AG09309 (cell line): Measurements from ENCODE around the gene ZSCAN4.
A peak's percentile ranks its signal among the peaks of the same experiment; 100 is the strongest.

Experiments used
- DNase-seq: peaks from one replicate; pipeline ENCODE4 v3.0.0-alpha.2; 2010; ENCODE audit warnings: low read depth
- H3K4me3 ChIP-seq: 2 replicates; pipeline ENCODE4 v1.5.1; 2011; ENCODE audit warnings: mild to moderate bottlenecking, low read depth, low read length, moderate library complexity; ENCODE audit not compliant: control insufficient read depth
- CTCF ChIP-seq: IDR thresholded peaks from 2 replicates; pipeline ENCODE4 v1.5.1; 2011; ENCODE audit warnings: mild to moderate bottlenecking, low read depth, low read length, inconsistent platforms; ENCODE audit not compliant: insufficient read depth, control insufficient read depth; ENCODE audit errors: missing control alignments

Gene ZSCAN4

GRCh38 chr19:57641715-57642234, 27.0 kb upstream of the ZSCAN4 start:
- no peak for TF ChIP-seq CTCF
- no peak for DNase-seq
- H3K4me3 ChIP-seq: no peak overlapping the region

DNA sequence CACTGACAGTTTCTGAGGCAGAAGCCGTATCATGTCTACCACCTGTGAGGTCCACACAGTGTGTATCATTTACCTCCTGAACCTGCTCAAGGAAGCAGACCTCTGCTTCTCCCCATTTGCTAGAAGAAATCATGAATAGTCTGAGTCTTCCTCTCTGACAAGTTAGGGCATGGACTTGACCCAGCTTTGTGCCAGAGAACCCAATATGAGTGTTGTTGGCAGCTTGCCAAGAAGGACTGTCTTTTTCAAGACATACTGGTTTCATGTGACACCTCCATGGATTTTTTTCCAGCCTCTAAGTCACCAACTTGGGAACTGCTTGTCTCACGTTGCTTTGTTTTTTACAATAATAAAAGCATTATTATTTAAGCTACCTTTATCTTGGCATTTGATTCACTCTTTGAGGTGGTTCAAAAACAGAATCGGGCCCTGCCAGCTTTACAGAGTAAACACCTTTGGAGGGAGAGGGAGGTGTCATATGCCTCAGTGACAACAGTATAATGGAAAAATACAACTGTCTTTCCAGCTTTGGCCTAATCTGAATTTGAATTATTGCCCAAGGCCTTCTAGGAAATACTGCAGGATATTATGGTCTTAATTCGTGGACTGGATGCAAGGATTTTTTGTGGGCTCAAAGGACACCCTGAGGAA, 26.2 kb upstream of the ZSCAN4 start:
- no peak for DNase-seq
- no peak overlapping the region for H3K4me3 ChIP-seq
- TF ChIP-seq CTCF: no peak

- H3K4me3 ChIP-seq: no peak overlapping the region
- DNase-seq: no peak
- no peak for TF ChIP-seq CTCF
Observed at GRCh38 chr19:57643734-57644133, 25.0 kb upstream of the ZSCAN4 start.

DNA sequence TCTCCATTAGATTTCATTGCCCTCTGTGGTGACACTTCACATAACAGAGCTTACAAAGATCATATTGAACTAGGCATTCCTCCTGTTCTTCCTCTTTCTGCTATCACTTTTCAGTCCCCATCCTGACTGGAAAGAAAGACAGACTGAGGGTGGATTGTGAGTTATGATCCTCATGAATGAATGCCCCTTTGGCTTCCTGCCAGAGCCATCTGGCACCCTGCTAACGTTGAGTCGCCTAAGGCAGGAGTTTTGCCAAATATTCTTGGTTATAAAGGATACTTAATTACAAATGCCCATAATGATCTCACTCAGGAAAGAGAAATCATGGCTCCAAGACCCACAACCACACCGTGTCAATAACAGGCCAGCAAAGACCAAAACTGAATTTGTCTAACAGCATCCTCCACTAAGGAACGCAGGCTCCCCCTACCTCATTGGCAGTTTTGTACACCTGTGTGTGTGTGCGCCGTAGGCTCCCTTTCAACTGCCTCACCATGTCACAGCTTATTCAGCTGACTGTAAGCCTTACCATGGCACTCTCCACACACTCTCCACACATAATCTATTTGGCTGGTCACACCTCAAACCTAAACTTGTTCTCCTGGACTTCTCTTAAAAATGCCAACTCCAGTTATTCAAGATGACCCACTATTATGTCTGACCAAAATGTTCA, 20.3 kb upstream of the ZSCAN4 start:
- no peak for DNase-seq
- H3K4me3 ChIP-seq: no peak overlapping the region
- TF ChIP-seq CTCF: no peak

GRCh38 chr19:57651654-57651996, 17.1 kb upstream of the ZSCAN4 start:
- DNase-seq: no peak
- H3K4me3 ChIP-seq: no peak overlapping the region
- TF ChIP-seq CTCF: peak; percentile 11

DNA sequence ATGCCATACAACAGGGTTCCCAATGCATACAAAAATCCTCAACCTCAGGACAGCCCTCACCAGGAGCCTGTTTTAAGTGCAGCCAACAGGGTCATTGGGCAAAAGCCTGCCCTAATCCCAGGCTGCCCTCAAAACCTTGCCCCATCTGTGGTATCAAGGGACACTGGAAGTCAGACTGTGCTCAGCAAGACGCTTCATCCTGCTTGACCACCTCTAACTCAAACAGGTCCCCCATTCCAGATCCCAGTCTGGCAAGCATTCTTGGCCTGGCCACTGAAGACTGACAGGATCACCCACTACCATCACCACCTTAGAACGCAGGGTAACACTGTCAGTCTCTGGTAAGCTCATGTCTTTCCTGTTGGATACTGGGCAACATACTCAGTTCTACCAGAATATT, 15.0 kb upstream of the ZSCAN4 start:
- no peak for TF ChIP-seq CTCF
- H3K4me3 ChIP-seq: no peak overlapping the region
- no peak for DNase-seq
